GM21619 (cell line): ENCODE measurements around the gene GRM1.

ENCODE experiments used
- ATAC-seq: cut with Tn5 transposase; IDR thresholded peaks from one replicate; pipeline ENCODE4 v1.9.1; 2021; ENCODE audit not compliant: unreplicated experiment

Gene GRM1

DNA sequence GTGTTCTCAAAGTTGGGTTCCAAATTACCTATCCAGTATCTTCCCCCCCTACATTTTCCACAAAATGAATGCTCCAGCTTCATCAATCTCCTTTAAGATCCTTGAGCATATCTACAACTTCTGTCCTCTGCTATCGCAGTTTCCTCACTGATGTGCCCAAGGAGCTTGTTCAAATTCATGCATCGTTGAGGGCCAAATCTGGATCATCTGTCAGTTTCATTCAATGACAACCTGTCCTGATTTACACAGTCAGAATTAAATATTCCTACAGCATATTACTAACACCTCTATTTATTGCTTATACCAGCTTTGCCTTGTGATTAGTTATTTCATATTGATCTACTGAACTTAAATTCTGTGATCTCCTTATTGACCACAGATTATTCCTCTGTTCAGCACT lies 68.7 kb downstream of the GRM1 start:
- ATAC-seq = no peak

DNA sequence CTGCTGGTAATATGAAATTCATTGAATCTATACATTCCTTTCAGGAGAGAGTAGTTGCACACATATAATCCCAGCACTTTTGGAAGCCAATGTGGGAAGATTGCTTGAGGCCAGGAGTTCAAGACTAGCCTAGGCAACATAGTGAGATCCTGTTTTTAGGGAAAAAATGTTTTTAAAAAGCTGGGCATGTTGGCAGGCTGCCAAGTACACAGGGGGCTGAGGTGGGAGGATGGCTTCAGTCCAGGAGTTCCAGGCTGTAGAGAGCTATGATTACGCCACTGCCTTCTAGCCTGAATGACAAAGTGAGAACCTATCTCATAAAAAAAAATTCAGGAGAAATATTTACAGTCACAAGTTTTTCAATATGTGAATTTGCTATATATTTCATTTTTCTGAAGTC lies 71.9 kb downstream of the GRM1 start:
- no peak for ATAC-seq

DNA sequence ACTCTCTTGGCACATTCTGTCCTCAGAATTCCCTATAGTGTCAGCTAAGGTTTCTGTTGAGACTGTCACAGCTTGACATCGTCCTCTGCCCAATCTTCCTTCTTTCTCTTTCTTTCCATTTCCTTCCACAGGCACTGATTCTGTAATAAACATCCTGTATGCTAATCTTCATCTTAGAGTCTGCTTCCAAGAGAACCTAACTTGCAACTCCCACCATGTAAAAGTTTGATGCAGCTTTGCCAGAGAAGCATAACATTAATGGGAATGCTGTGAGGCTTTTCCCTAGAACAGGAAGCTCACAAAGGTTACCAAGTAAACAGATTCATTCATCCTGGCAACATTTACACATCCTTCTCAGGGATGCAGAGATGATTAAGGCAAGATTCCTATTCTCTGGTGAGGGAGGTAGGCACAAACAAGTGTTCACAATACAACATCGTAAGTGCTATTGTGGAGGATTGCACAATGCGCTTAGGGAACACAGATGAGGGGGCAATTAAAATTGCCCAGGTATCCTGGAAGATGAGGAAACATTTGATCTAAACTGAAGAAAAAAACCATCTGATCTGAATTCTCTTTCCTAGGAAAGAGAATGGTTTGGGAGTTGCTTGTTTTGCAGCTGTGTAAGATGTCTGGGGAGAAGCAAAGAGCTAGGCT lies 74.7 kb downstream of the GRM1 start:
- no peak for ATAC-seq

DNA sequence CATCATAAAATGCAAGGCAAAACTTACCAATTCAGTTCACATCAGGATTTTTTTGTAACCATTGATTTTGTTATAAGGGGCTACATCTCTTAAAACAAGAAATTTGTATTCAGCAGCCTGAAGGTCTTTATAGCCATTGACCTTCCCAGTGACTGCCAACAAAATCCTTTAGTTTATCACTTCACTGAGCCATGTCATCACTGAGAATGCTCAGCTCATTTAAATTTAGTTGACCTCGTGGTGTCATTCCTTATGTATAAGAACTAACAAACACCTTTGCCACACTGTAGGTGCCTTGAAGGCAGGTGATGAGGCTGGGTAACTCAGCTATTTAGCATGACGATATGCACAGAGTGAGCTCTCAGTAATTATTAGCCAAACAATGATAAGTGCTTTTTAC lies 77.7 kb downstream of the GRM1 start:
- ATAC-seq = no peak

DNA sequence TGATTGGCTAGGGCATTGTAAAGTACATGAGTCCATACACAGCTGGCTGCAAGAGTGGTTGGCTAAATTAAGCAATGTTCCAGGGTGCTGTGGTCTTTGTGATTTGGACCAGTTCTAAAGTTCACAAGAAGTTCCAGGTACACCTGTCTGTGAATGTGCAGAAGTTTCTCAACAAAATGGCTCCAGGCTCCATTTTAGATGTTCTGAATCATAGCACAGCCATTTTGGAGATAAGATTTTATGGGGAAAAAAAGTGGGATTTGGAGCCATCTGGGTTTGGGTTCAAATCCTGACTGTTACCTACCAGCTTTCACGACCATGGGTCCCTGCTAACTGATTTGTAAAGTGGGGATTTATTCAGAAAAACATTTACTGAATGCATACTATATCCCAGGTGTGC lies 82.1 kb downstream of the GRM1 start:
- no peak for ATAC-seq

DNA sequence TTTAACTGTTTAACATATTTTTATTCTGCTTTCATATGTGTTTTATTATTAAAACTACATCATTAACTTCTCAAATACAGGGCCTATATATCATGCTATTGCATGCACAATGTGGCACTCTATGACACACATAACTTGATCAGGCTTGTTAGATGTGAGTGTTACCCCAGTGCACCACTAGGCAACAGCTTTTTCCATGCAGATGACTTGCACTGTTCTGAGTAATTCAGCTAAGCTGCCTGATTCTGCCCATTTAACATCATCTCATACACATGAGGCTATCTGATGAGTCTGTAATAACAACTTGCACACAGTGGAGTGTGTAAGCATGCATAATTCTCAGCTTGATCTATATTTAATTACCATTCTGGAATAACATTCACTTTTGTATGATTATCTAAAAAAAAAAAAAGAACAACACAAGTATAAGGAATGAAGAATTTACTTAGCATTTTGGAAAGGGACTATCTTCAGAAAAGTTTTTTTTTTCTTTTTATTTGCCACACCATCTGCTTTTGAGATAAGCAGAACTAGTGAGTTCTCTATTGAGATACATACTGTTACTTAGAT lies 83.1 kb downstream of the GRM1 start:
- ATAC-seq = no peak

DNA sequence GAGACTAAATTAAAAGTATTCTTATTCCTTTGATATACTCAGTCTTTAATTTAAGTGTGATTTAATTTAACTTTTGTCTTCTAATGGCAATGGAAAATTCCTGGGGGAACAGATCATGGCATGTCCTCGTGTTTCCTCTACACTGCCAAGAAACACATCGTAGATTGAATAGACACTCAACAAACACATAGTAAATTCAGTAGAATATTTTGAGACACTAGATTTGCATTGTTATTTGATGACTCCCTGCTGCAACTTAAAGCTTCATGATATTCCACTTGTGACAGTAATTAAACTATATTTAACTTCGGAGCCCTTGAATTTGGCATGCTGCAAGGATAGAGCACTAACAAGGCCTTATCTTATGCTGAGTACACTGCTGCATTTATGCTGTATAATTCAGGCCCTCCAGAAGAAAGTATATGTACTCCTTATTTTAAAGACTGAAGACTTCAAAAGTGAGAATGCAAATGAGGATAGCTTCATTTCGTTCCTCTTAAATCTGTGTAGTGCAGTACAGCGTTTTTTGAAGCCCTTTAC lies 84.3 kb downstream of the GRM1 start:
- no peak for ATAC-seq

DNA sequence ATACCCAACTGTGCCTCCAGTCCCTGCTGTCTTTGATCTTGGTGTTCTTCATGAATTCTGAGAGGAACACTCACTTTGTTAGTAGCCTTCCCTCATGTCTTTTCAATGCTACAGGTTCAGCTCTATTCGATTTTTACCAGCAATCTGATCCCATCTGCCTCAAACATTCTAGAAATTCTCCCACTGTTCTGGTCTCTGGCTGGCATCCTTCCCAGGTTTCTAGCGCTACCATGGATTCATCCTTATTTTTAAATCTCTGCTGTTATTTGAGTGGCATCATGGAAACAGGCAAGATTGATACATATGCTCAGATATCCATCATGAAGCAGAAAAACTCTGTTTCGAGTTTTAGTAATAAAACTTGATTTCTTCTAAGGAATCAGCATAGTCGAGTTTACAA lies 94.8 kb downstream of the GRM1 start:
- ATAC-seq = no peak

DNA sequence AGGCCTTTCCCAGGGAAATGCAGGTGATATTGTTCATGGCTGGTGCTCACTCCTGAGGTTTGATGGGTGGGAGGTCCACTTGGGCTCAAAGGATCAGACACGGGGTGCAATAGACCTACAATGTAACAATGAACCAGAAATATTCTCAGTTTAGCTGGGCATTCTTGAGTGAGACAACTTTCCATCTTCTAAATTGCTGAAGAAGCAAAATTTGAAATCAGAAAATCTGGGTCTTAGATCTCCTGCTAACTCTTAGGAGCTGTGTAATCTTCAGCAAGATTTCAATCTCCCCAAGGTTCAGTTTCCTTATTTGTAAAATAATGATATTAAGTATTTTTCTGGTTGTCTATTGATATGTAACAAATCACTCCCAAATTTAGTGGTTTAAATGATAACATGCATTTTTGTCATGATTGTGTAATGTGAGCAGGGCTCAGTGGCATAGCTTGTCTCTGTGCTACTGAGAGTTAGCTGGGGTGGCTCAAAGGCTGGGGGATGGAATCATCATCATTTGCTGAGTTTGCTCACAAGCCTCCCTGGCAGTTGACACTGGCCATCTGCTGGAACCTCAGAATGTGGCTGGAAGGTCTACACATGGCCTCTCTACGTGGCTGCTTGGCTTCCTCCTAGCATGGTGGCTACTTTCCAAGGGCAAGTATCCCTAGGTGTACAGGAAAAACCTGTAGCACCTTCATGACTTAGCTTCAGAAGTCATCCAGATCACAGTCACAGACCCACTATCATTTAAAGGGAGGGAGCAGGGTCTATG lies 98.8 kb downstream of the GRM1 start:
- ATAC-seq = no peak

DNA sequence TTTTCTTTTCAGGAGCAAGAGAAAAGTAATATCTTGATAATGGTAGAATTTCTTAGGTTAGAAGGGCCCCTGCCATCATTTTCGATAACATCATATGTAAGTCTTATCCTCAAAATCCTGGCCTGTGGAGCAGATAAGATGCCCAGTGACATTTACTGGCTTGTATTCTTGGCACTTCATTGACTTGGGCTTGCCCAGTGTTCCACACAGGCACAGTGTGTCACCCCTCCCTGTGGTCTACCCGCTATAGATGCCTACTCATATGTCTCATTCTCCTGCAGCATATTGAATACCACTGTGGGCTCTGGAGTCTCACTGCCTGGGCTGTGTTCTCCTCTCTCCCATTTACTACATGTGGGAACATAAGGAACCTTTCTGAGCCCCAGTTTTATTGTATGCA lies 105.0 kb downstream of the GRM1 start:
- ATAC-seq = no peak

DNA sequence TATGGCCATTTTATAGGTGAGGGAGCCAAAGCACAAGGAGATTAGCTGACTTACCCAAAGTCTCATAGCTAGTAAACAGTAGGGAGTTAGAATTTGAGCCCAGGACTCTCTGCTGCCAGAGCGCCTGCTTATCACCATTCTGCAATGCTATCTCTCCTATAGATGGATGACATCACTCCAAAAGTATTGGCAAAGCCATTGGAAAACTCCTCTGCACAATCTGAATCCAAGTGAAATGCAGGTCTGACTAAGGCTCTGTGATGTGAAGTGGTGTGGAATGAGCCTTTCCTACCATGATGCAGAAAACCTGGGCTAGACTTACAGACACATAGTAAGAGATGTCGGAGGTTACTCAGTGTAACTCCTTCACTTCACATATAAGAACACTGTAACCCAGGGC lies 106.3 kb downstream of the GRM1 start:
- no peak for ATAC-seq

DNA sequence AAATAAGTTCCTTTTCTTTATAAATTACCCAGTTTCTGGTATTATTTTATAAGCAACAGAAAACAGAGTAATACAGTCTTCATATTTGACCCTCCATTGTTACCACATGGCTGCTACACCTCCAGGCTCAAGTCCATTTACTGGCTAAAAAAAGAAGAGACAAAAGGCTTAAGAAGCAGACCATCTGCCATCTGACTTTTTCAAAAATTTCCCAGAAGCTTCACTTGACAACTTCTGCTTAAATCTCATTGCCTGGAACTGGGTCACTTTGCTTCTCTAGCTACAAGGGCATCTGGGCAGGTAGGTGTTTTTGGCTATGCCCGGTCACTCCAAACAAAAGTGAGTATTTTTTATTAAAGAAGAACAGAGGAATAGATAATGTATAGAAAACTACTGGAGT lies 118.0 kb downstream of the GRM1 start:
- ATAC-seq = no peak

DNA sequence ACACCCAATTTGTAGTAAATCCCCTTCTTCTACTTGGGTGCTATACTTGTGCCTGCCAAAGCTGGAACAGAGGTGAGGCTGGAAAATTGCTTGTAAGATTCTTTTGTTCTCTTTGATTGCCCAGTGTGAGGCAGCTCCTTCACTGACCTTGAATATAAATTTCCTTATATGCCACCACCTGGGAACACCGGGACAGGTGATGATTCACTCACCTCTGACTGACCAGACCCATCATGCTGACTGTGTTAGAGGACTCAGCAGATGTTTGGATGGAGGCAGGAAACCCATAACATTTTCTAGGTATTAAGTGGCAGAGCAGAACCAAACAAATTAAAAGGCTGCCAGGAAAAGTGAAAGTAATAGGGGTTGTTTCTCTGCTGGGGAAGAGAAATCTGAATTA lies 120.9 kb downstream of the GRM1 start:
- no peak for ATAC-seq

DNA sequence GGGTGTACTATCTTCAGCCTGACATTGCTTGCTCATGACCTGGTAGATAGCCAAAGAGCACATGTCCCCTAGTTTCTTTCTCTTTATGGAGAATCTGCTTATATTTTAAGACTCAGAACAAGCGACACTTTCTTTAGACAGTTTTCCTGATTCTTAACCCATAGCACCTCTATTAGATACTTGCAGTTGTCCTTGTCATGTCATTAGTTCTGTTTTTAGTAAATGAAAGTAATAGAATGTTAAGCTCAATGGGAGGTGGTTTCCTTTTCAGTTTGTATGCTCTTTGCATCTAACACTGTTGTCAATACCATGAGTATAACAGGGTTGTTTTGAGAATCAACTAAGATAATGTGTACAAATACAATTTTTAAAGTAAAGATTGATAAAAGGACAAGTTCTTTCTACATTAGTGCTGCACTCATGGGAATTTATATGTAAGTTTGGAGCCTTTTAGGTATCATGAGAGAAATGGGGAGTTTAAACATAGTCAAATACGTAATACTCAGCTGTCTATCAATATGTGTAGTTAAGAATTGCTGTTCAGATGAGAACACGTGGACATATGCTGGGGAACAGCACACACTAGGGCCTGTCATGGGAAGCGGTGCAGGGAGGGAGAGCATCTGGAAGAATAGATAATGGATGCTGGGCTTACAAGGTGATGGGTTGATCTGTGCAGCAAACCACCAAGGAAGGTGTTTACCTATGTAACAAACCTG lies 124.3 kb downstream of the GRM1 start:
- ATAC-seq = peak; percentile 98

DNA sequence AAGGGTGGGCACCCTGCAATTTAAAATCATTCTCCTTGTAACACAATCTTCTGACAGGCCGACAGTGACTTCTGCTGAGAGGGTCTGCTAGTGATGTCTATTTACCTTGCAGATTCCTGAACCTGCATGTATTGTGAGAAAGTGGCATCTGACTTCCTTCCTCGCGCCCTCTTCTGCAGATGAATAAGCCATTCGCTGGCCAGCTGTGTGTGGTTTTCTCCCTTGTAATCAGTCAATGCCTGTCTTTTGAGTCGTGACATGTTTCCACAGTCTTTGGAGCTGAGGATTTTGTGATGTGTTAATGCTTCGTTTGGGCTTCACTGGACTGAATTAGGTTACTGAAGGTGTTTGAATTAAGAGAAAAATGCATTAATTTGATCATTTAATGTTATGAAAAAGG lies 125.3 kb downstream of the GRM1 start:
- ATAC-seq = no peak

DNA sequence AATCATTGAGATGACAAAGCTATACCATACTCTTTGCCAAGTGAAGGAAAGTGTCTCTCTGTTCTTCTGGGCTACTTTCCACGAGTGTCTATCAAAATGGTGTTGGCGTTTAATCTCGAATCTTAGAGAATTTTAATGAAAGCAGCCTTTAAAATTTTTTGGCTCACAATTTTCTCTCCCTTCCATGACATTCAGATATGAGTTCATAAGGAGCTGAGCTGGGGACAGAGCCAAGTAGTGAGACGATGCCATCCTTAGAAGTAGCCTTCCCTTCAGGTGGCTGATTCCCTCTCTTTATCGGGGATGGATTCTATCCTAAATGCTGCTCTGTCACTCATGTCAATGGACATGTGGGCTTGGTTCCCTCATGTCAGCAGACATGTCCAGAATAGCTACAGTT lies 132.8 kb downstream of the GRM1 start:
- ATAC-seq = no peak

DNA sequence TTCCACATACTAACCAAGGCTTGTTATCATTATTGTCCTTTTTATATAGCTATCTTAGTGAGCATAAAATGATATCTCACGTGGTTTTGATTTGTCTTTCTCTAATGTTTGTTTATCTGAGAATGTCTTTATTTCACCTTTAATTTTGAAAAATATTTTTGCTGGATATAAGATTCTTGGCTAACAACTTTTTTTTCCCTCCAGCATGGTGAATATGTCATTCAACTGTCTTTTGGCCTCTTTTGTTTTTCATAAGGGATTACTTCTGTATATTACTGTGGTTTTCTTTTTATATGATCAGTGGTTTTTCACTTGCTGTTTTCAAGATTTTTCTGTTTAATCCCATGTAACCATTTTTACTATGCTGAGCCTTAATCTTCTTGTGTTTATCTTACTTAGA lies 141.0 kb downstream of the GRM1 start:
- ATAC-seq = no peak

DNA sequence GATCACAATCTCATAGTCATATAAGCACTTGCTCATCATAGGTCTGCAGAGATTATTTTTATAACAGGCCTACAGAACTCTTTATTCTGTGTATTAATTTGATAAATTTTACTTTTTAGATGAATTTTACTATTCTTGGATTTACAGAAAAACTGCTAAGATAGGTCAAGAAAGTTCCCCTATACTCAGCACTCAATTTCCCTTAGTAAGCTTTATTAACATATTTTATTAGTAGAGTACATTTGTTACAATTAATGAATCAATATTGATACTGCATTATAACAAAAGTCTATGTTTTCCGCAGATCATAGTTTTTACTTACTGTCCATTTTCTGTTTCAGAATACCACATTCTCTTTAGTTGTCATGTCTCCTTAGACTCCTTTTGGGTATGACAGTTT lies 148.9 kb downstream of the GRM1 start:
- ATAC-seq = no peak

DNA sequence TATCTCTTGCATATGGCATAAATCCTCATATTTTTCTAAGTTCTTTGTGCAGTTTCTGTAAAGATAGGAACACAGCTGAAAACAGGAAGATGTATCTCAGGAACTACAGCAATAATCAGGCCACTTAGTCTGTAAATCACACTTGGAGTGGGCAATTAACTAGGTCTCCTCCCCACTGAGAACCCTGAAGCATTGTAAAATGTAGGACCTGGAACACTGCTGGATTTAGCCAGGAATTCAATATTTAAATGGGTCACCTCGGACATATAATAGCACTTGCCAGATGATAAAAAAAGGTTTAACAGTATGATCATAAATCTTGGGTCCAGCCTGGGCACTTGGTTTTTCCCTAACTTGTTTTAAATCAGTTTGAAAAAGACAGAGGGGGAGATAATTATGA lies 155.0 kb downstream of the GRM1 start:
- ATAC-seq = no peak

DNA sequence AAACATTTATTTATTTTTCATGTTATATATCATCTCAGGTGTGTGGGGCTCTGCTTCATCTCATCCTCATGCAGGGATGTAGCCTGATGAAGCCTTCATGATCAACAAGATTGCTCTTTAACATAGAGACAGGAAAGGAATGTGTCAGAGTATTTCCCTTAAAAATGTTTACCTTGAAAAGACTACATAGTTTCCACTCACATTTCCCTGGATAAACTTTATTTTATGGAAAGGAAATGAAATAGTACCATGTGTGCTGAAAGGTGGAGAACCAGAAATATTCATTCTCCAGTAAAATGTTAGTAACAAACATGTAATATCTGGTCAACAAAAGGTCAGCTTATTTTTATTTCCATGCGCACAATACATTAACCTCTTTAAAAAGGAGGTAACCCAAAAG lies 155.8 kb downstream of the GRM1 start:
- no peak for ATAC-seq

DNA sequence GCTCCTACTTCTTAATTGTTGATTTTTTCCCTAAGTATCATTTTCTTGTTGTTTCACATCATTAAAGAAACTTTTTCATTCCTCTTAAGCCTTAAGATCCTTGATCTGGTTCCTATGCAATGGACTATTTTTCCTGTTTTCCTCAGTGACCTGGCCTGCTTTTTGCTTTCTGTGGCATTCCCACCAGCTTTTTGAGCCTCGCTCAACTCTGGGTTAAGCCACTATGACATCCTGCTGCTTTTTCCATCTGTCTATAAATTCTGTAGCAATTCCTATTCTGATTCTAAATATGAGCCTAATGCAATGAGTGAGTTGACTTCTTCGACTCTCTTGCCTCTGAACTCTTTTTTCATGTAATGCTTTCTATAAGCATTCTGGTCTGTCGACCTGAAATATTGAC lies 160.3 kb downstream of the GRM1 start:
- no peak for ATAC-seq

DNA sequence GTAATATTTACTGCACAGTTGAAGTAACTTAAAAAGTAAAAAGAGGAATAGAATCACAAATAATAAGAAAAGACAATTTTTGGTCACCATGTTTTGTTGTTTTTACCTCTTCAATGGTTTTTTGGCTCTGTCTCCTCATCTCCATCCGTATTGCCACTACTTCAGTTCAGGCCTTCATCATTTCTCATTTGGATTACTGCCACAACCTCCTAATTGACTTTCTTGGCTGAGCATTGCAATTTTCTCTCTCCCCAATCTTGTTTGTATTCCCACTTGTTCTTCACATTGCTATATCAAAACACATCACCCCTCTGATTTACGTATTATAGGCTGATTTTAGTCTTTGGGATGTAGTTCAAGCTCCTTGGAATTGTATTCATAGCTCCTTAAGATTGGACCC lies 161.7 kb downstream of the GRM1 start:
- ATAC-seq = no peak
